ENCODE results near the gene FOXO4. TPM values are rescaled to one million over a fixed set of nuclear protein-coding genes. Genes with fewer than 3 reads are reported as not detected.
A peak's percentile ranks its signal among the peaks of the same experiment; 100 is the strongest.

FOXO4 gene
- total and polyA plus RNA-seq, 9 donors, result 16.7 to 70.2 (median 35.2) TPM

GRCh38 chrX:71128915-71129765 is 33.5 kb downstream of the FOXO4 start:
- H3K9me3 ChIP-seq, result no peaks in the 10 kb centered on the region
- intact Hi-C loops (cut with DNase I), result no loop called here
- no peak for TF ChIP-seq POLR2A (IDR thresholded peaks at IDR 0.05)
- TF ChIP-seq CTCF (IDR thresholded peaks at IDR 0.05), result peak; percentile 44 to 62 (median 58)
- TF ChIP-seq EP300 (IDR thresholded peaks at IDR 0.05), result no peak
- no peaks in the 10 kb centered on the region for H3K4me1 ChIP-seq (ENCODE audit: insufficient read depth)
- no peaks in the 10 kb centered on the region for H3K27me3 ChIP-seq
- peak overlapping the region in 1 of 2 donors; percentile 16 for H3K27ac ChIP-seq
- 27 to 35% (median 27%) methylated on average over 18 of the region's 18 CpGs for WGBS, 3 donors
- H3K4me3 ChIP-seq, result no peak overlapping the region
- peak; percentile 53 to 82 (median 73) for DNase-seq
- H3K36me3 ChIP-seq, result no peaks in the 10 kb centered on the region

- Histone ChIP-seq H3K9me3 (no peaks in the 10 kb centered on the region), H3K36me3 (no peaks in the 10 kb centered on the region), H3K27ac (no peak overlapping the region), H3K4me3 (no peak overlapping the region), H3K27me3 (no peaks in the 10 kb centered on the region), H3K4me1 (ENCODE audit: insufficient read depth) (no peaks in the 10 kb centered on the region)
- no peak for DNase-seq
- intact Hi-C loops (cut with DNase I), result no loop called here
- TF ChIP-seq POLR2A (IDR thresholded peaks at IDR 0.05) (no peak), EP300 (IDR thresholded peaks at IDR 0.05) (no peak), CTCF (IDR thresholded peaks at IDR 0.05) (no peak)
- WGBS, 3 donors, result 74 to 83% (median 77%) methylated on average over 4 of the region's 4 CpGs
Measured at GRCh38 chrX:71131510-71131909, 35.9 kb downstream of the FOXO4 start.

- Histone ChIP-seq H3K9me3 (no peaks in the 10 kb centered on the region), H3K36me3 (no peaks in the 10 kb centered on the region), H3K4me1 (ENCODE audit: insufficient read depth) (no peaks in the 10 kb centered on the region), H3K27ac (no peak overlapping the region), H3K4me3 (no peak overlapping the region), H3K27me3 (no peaks in the 10 kb centered on the region)
- TF ChIP-seq CTCF (IDR thresholded peaks at IDR 0.05) (no peak), EP300 (IDR thresholded peaks at IDR 0.05) (no peak), POLR2A (IDR thresholded peaks at IDR 0.05) (no peak)
- intact Hi-C loops (cut with DNase I), result no loop called here
- no peak for DNase-seq
- 54 to 70% (median 66%) methylated on average over 6 of the region's 6 CpGs for WGBS, 3 donors
Measured at GRCh38 chrX:71140440-71140839, 44.8 kb downstream of the FOXO4 start.

GRCh38 chrX:71143508-71143907 is 47.9 kb downstream of the FOXO4 start:
- Histone ChIP-seq H3K27ac (no peak overlapping the region), H3K9me3 (no peaks in the 10 kb centered on the region), H3K4me1 (ENCODE audit: insufficient read depth) (no peaks in the 10 kb centered on the region), H3K4me3 (no peak overlapping the region), H3K27me3 (no peaks in the 10 kb centered on the region), H3K36me3 (no peaks in the 10 kb centered on the region)
- WGBS, 3 donors, result 40 to 48% (median 41%) methylated on average over 6 of the region's 6 CpGs
- intact Hi-C loops (cut with DNase I), result no loop called here
- TF ChIP-seq EP300 (IDR thresholded peaks at IDR 0.05), result no peak
- no peak for TF ChIP-seq POLR2A (IDR thresholded peaks at IDR 0.05)
- no peak for TF ChIP-seq CTCF (IDR thresholded peaks at IDR 0.05)
- DNase-seq, result peak; percentile 49 to 69 (median 63)

All from ovary (tissue), 9 donors.